IMR-90 (cell line): ENCODE data around the gene MKNK2. TPM values are rescaled to one million over a fixed set of nuclear protein-coding genes. Genes with fewer than 3 reads are reported as not detected.

Experiments
- ATAC-seq: fragments of 200-7000 bp; cut with Tn5 transposase; 2 replicates; pipeline ENCODE4 v1.9.1; 2020; ENCODE audit warnings: low read depth, mild to moderate bottlenecking, moderate library complexity
- BruUV-seq: library from RNA; stranded (reverse); fragments of 400-500 nt; replicated peaks from 2 replicates; lab custom pipeline; 2021; lab: Mats Ljungman, UMichigan
- CTCF ChIA-PET: fragments of 300-600 bp; formaldehyde crosslinking; extraction: SDS; loops from one replicate; lab custom pipeline; 2021; ENCODE audit warnings: antibody characterized with exemption; lab: Yijun Ruan, JAX
- POLR2A ChIA-PET: fragments of 300-600 bp; sonication (Branson Sonifier 250); formaldehyde crosslinking; loops from one replicate; lab custom pipeline; 2022; ENCODE audit warnings: antibody characterized with exemption; ENCODE audit not compliant: unreplicated experiment; lab: Charles Lee
- DNase-seq: peaks from one replicate; pipeline ENCODE4 v3.0.0; 2013
- H2AFZ ChIP-seq: replicated peaks from 2 replicates; pipeline ENCODE3; 2013; ENCODE audit warnings: low read length, mild to moderate bottlenecking; ENCODE audit not compliant: poor library complexity
- H2AK5ac ChIP-seq: 2 replicates; pipeline ENCODE4 v1.6.1; 2013; ENCODE audit warnings: low read depth, low read length, inconsistent platforms
- H2AK9ac ChIP-seq: replicated peaks from 2 replicates; pipeline ENCODE3; 2013; ENCODE audit warnings: mild to moderate bottlenecking, low read depth, low read length, moderate library complexity; ENCODE audit not compliant: poor library complexity
- H2BK120ac ChIP-seq: 2 replicates; pipeline ENCODE4 v1.6.1; 2013; ENCODE audit warnings: low read depth, low read length, inconsistent platforms
- H2BK15ac ChIP-seq: 3 replicates; pipeline ENCODE4 v1.6.1; 2013; ENCODE audit warnings: low read depth, low read length, inconsistent platforms
- H2BK20ac ChIP-seq: 2 replicates; pipeline ENCODE4 v1.6.1; 2013; ENCODE audit warnings: low read depth, mild to moderate bottlenecking, inconsistent platforms, low read length, moderate library complexity
- H2BK5ac ChIP-seq: 2 replicates; pipeline ENCODE4 v1.6.1; 2013; ENCODE audit warnings: mild to moderate bottlenecking, low read depth, low read length, inconsistent platforms; ENCODE audit not compliant: poor library complexity, severe bottlenecking
- H3K14ac ChIP-seq: replicated peaks from 2 replicates; pipeline ENCODE4 v1.6.1; 2013; ENCODE audit warnings: low read depth, low read length, inconsistent platforms
- H3K18ac ChIP-seq: 2 replicates; pipeline ENCODE4 v1.6.1; 2013; ENCODE audit warnings: low read depth, low read length, control low read depth
- H3K23ac ChIP-seq: 2 replicates; pipeline ENCODE4 v1.6.1; 2013; ENCODE audit warnings: low read depth, low read length, inconsistent platforms
- H3K27ac ChIP-seq: 2 replicates; pipeline ENCODE4 v1.5.1; 2013; ENCODE audit warnings: mild to moderate bottlenecking, control low read depth, low read length; ENCODE audit not compliant: insufficient read depth
- H3K27me3 ChIP-seq: 2 replicates; pipeline ENCODE4 v1.6.1; 2013; ENCODE audit warnings: low read length; ENCODE audit not compliant: control insufficient read depth, insufficient read depth
- H3K36me3 ChIP-seq: 2 replicates; pipeline ENCODE4 v1.6.1; 2013; ENCODE audit warnings: low read length, mixed read lengths; ENCODE audit not compliant: control insufficient read depth, insufficient read depth
- H3K4ac ChIP-seq: 2 replicates; pipeline ENCODE4 v1.6.1; 2013; ENCODE audit warnings: low read depth, low read length, inconsistent platforms
- H3K4me1 ChIP-seq: 2 replicates; pipeline ENCODE4 v1.6.1; 2013; ENCODE audit warnings: low read length, mixed read lengths; ENCODE audit not compliant: control insufficient read depth, insufficient read depth
- H3K4me2 ChIP-seq: 2 replicates; pipeline ENCODE4 v1.6.1; 2013; ENCODE audit warnings: low read depth, mild to moderate bottlenecking, control low read depth, low read length, moderate library complexity
- H3K4me3 ChIP-seq: 2 replicates; pipeline ENCODE4 v1.5.1; 2013; ENCODE audit warnings: low read depth, mild to moderate bottlenecking, control low read depth, low read length, moderate library complexity; ENCODE audit not compliant: insufficient read depth
- H3K56ac ChIP-seq: 2 replicates; pipeline ENCODE4 v1.6.1; 2013; ENCODE audit warnings: low read length, inconsistent platforms; ENCODE audit not compliant: insufficient read depth; ENCODE audit errors: extremely low read depth
- H3K79me1 ChIP-seq, 2 experiments: 2 replicates each; pipeline ENCODE4 v1.6.1; 2013; ENCODE audit warnings: low read length in 2 of 2, inconsistent platforms in 1 of 2, low read depth in 1 of 2
- H3K9ac ChIP-seq: 2 replicates; pipeline ENCODE4 v1.6.1; 2013; ENCODE audit warnings: low read depth, low read length, control low read depth
- H3K9me1 ChIP-seq: 2 replicates; pipeline ENCODE4 v1.6.1; 2013; ENCODE audit warnings: low read length, inconsistent platforms; ENCODE audit not compliant: insufficient read depth
- H3K9me3 ChIP-seq: 2 replicates; pipeline ENCODE4 v1.6.1; 2013; ENCODE audit warnings: low read length; ENCODE audit not compliant: control insufficient read depth, insufficient read depth
- H4K20me1 ChIP-seq: 2 replicates; pipeline ENCODE4 v1.6.1; 2013; ENCODE audit warnings: low read length, inconsistent platforms; ENCODE audit not compliant: insufficient read depth
- H4K5ac ChIP-seq: 2 replicates; pipeline ENCODE4 v1.6.1; 2013; ENCODE audit warnings: mild to moderate bottlenecking, low read depth, low read length, control low read depth
- H4K8ac ChIP-seq, 2 experiments: 2 replicates each; pipeline ENCODE4 v1.6.1; 2013; ENCODE audit warnings: low read depth in 2 of 2, low read length in 2 of 2, control low read depth in 1 of 2, inconsistent platforms in 1 of 2
- H4K91ac ChIP-seq: 2 replicates; pipeline ENCODE4 v1.6.1; 2013; ENCODE audit warnings: low read depth, low read length, inconsistent platforms; ENCODE audit not compliant: insufficient read depth
- BHLHE40 ChIP-seq: fragments of 150-350 bp; IDR thresholded peaks from 2 replicates; pipeline ENCODE4 v1.6.1; 2016; ENCODE audit warnings: mild to moderate bottlenecking, low read depth, low read length
- CHD1 ChIP-seq: IDR thresholded peaks from 2 replicates; pipeline ENCODE4 v1.6.1; 2012; ENCODE audit warnings: low read depth, low read length, improper control_type of control experiment
- ELK1 ChIP-seq: fragments of 150-350 bp; IDR thresholded peaks from 2 replicates; pipeline ENCODE4 v1.6.1; 2016; ENCODE audit warnings: low read depth, mild to moderate bottlenecking, low read length, moderate library complexity, borderline replicate concordance
- FOS ChIP-seq: fragments of 150-350 bp; IDR thresholded peaks from 2 replicates; pipeline ENCODE4 v1.6.1; 2016; ENCODE audit warnings: low read depth, low read length
- MAFK ChIP-seq: IDR thresholded peaks from 2 replicates; pipeline ENCODE4 v1.6.1; 2012; ENCODE audit warnings: low read depth, low read length, improper control_type of control experiment
- MAZ ChIP-seq: IDR thresholded peaks from 2 replicates; pipeline ENCODE4 v1.6.1; 2012; ENCODE audit warnings: low read depth, mild to moderate bottlenecking, low read length, improper control_type of control experiment, moderate library complexity, borderline replicate concordance
- MXI1 ChIP-seq: IDR thresholded peaks from 2 replicates; pipeline ENCODE4 v1.6.1; 2012; ENCODE audit warnings: low read depth, mild to moderate bottlenecking, low read length, moderate library complexity, borderline replicate concordance
- NFE2L2 ChIP-seq: fragments of 150-350 bp; IDR thresholded peaks from 2 replicates; pipeline ENCODE4 v1.6.1; 2016; ENCODE audit warnings: low read depth, mild to moderate bottlenecking, low read length
- POLR2A ChIP-seq: IDR thresholded peaks from 2 replicates; pipeline ENCODE4 v1.6.1; 2012; ENCODE audit warnings: mild to moderate bottlenecking, low read depth, low read length
- RCOR1 ChIP-seq: IDR thresholded peaks from 2 replicates; pipeline ENCODE4 v1.6.1; 2012; ENCODE audit warnings: mild to moderate bottlenecking, low read length, improper control_type of control experiment; ENCODE audit not compliant: insufficient replicate concordance
- RFX5 ChIP-seq: IDR thresholded peaks from 2 replicates; pipeline ENCODE4 v1.8.0; 2012; ENCODE audit warnings: low read depth, mild to moderate bottlenecking, low read length, moderate library complexity
- WGBS, 2 experiments: methylation state at CpG; one replicate each; pipeline versions ENCODE4 v1.1.5 to v1.1.7; 2013; ENCODE audit warnings: missing lambda C conversion rate in 2 of 2; ENCODE audit not compliant: insufficient read length in 1 of 2; ENCODE audit errors: extremely low coverage in 2 of 2; 5-methylcytosine and 5-hydroxymethylcytosine counted together
- dilution Hi-C: fragments of 300-500 bp; cut with HindIII; formaldehyde crosslinking; loops from one replicate; pipeline ENCODE4 v1.14.3; 2018; ENCODE audit warnings: low sequenced_read_pairs; ENCODE audit not compliant: unreplicated experiment
- in situ Hi-C: fragments of 300-500 bp; cut with MboI; formaldehyde crosslinking; loops from 3 replicates; pipeline ENCODE4 v1.14.3; 2019; ENCODE audit warnings: low sequenced_read_pairs, inconsistent platforms, mixed read lengths
- intact Hi-C: fragments of 100-400 bp; cut with micrococcal nuclease; formaldehyde crosslinking; loops from 2 replicates; pipeline ENCODE4 v1.10.0; 2022
- polyA plus RNA-seq, 3 experiments: library from polyadenylated mRNA; depleted of rRNA; stranded (reverse); fragments of >200 nt; gene quantifications; 2 replicates each; pipeline ENCODE4 v1.2.3, GENCODE V29; 2012; ENCODE audit warnings: low replicate concordance in 1 of 3
- total RNA-seq: library from RNA; depleted of rRNA; stranded (reverse); fragments of >200 nt; gene quantifications from 2 replicates; pipeline ENCODE4 v1.2.3, GENCODE V29; 2012

MKNK2 gene
- total and polyA plus RNA-seq, 2 of the 4 experiments (the other 2 are of a cell fraction), result 21.9 to 31.8 TPM

GRCh38 chr19:2047076-2047448 is 4.0 kb downstream of the MKNK2 start:
- no peak overlapping the region for H2BK5ac ChIP-seq
- H2BK20ac ChIP-seq, result no peak overlapping the region
- H2AK5ac ChIP-seq, result no peak overlapping the region
- no peak overlapping the region for H2AFZ ChIP-seq
- no peak overlapping the region for H2BK15ac ChIP-seq
- H4K20me1 ChIP-seq, result peaks cover 58% of the 10 kb centered on the region
- H3K9me1 ChIP-seq, result peaks cover 7% of the 10 kb centered on the region
- no peak overlapping the region for H2AK9ac ChIP-seq
- in situ Hi-C loops, result no loop called here
- TF ChIP-seq POLR2A (no peak), MXI1 (no peak), CHD1 (no peak), NFE2L2 (no peak), ELK1 (no peak), RFX5 (no peak), MAZ (no peak), BHLHE40 (no peak), RCOR1 (no peak), MAFK (no peak), FOS (no peak)
- H3K27me3 ChIP-seq, result no peaks in the 10 kb centered on the region
- ChIA-PET CTCF (no interaction called here), POLR2A (no interaction called here)
- H3K4me1 ChIP-seq, result peaks cover 33% of the 10 kb centered on the region
- no peak overlapping the region for H4K8ac ChIP-seq
- BruUV-seq, result no TSS peak
- peaks cover 10 to 76% of the 10 kb centered on the region in 2 experiments; a peak in 3 of 4 replicates for H3K79me1 ChIP-seq
- ATAC-seq, result no peak
- no peak overlapping the region for H3K4ac ChIP-seq
- H3K18ac ChIP-seq, result no peak overlapping the region
- no peak overlapping the region for H3K14ac ChIP-seq
- H3K23ac ChIP-seq, result no peak overlapping the region
- dilution Hi-C loops, result no loop called here
- H3K4me3 ChIP-seq, result no peak overlapping the region
- H3K27ac ChIP-seq, result no peak overlapping the region
- WGBS, 2 experiments, result 80% methylated on average over 1 of the region's 6 CpGs; no CpG with 5 or more reads in 1 of the 2 experiments
- H3K4me2 ChIP-seq, result no peak overlapping the region
- DNase-seq, result no peak
- H3K9me3 ChIP-seq, result no peaks in the 10 kb centered on the region
- no peak overlapping the region for H4K5ac ChIP-seq
- peaks cover 32% of the 10 kb centered on the region for H3K36me3 ChIP-seq
- no peak overlapping the region for H3K9ac ChIP-seq
- intact Hi-C loops, result no loop called here
- no peak overlapping the region for H3K56ac ChIP-seq
- no peak overlapping the region for H2BK120ac ChIP-seq
- no peak overlapping the region for H4K91ac ChIP-seq
